HG02943 (cell line): ENCODE results near the gene CACNA1B.
"Not testable (repeated sequence)": the region's sequence is repeated elsewhere in the genome, so short reads cannot be mapped to it uniquely, and the experiment has no call there.

ENCODE experiments used
- ATAC-seq: cut with Tn5 transposase; IDR thresholded peaks from one replicate; pipeline ENCODE4 v1.9.1; 2021; ENCODE audit warnings: mild to moderate bottlenecking, low read depth, moderate library complexity; ENCODE audit not compliant: unreplicated experiment

The CACNA1B gene

GRCh38 chr9:137884547-137884946 is 7.0 kb downstream of the CACNA1B start:
- not testable (repeated sequence) for ATAC-seq

GRCh38 chr9:137885121-137885520 is 7.5 kb downstream of the CACNA1B start:
- ATAC-seq, result not testable (repeated sequence)

GRCh38 chr9:137888621-137889020 is 11.0 kb downstream of the CACNA1B start:
- not testable (repeated sequence) for ATAC-seq

GRCh38 chr9:137889966-137890365 is 12.4 kb downstream of the CACNA1B start:
- ATAC-seq, result not testable (repeated sequence)

- not testable (repeated sequence) for ATAC-seq
Measured at GRCh38 chr9:137890768-137891587, 13.4 kb downstream of the CACNA1B start.

- ATAC-seq, result no peak
Measured at GRCh38 chr9:137891588-137892423, 14.2 kb downstream of the CACNA1B start.

- ATAC-seq, result no peak
Measured at GRCh38 chr9:137892424-137893191, 15.0 kb downstream of the CACNA1B start.

GRCh38 chr9:137893670-137894069 is 16.1 kb downstream of the CACNA1B start:
- no peak for ATAC-seq

GRCh38 chr9:137899551-137900360 is 22.2 kb downstream of the CACNA1B start:
- ATAC-seq, result no peak

- no peak for ATAC-seq
Measured at GRCh38 chr9:137900584-137901310, 23.2 kb downstream of the CACNA1B start.

- ATAC-seq, result no peak
Measured at GRCh38 chr9:137902646-137903045, 25.1 kb downstream of the CACNA1B start.

- ATAC-seq, result no peak
Measured at GRCh38 chr9:137905740-137906139, 28.2 kb downstream of the CACNA1B start.

GRCh38 chr9:137907776-137908175 is 30.2 kb downstream of the CACNA1B start:
- no peak for ATAC-seq

GRCh38 chr9:137912671-137913070 is 35.1 kb downstream of the CACNA1B start:
- no peak for ATAC-seq

- ATAC-seq, result no peak
Measured at GRCh38 chr9:137913132-137913531, 35.5 kb downstream of the CACNA1B start.

GRCh38 chr9:137913771-137914767 is 36.5 kb downstream of the CACNA1B start:
- ATAC-seq, result no peak

GRCh38 chr9:137916540-137916939 is 39.0 kb downstream of the CACNA1B start:
- no peak for ATAC-seq

GRCh38 chr9:137917116-137917515 is 39.5 kb downstream of the CACNA1B start:
- ATAC-seq, result no peak
